Stimulated activated CD4-positive, alpha-beta T cell treated with anti-CD3 and anti-CD28 coated beads, Interleukin-2, amount 100 ng/mL, for 24 hours (primary cell): Measurements from ENCODE around the gene PTPRN2.
"Not testable (repeated sequence)": the region's sequence is repeated elsewhere in the genome, so short reads cannot be mapped to it uniquely, and the experiment has no call there.

Experiments
- DNase-seq, 2 donors: peaks; one replicate each; pipeline ENCODE4 v3.0.0-alpha.2; 2020

The PTPRN2 gene

GRCh38 chr7:157593541-157593940 lies 994.1 kb downstream of the PTPRN2 start:
- DNase-seq, result no peak

GRCh38 chr7:157592636-157593320 lies 994.8 kb downstream of the PTPRN2 start:
- DNase-seq, result not testable (repeated sequence)

GRCh38 chr7:157590526-157590925 lies 997.1 kb downstream of the PTPRN2 start:
- DNase-seq, result no peak

GRCh38 chr7:157589680-157590079 lies 997.9 kb downstream of the PTPRN2 start:
- DNase-seq, result no peak

- DNase-seq, result no peak
Measured at GRCh38 chr7:157587805-157588560, 999.6 kb downstream of the PTPRN2 start.

GRCh38 chr7:157587051-157587804 lies 1000.4 kb downstream of the PTPRN2 start:
- no peak for DNase-seq

- DNase-seq, result no peak
Measured at GRCh38 chr7:157586426-157586955, 1001.1 kb downstream of the PTPRN2 start.

GRCh38 chr7:157585113-157585861 lies 1002.3 kb downstream of the PTPRN2 start:
- DNase-seq, result no peak

- DNase-seq, result no peak
Measured at GRCh38 chr7:157584420-157584819, 1003.2 kb downstream of the PTPRN2 start.

GRCh38 chr7:157581740-157582139 lies 1005.9 kb downstream of the PTPRN2 start:
- no peak for DNase-seq

GRCh38 chr7:157580324-157580723 lies 1007.3 kb downstream of the PTPRN2 start:
- DNase-seq, result no peak

GRCh38 chr7:157579425-157579824 lies 1008.2 kb downstream of the PTPRN2 start:
- DNase-seq, result no peak

- DNase-seq, result no peak
Measured at GRCh38 chr7:157577796-157578339, 1009.8 kb downstream of the PTPRN2 start.

- no peak for DNase-seq
Measured at GRCh38 chr7:157577061-157577460, 1010.6 kb downstream of the PTPRN2 start.

- peak; percentile 54 to 66 for DNase-seq
Measured at GRCh38 chr7:157576415-157576814, 1011.2 kb downstream of the PTPRN2 start.

- DNase-seq, result no peak
Measured at GRCh38 chr7:157575777-157576176, 1011.8 kb downstream of the PTPRN2 start.

GRCh38 chr7:157574914-157575586 lies 1012.6 kb downstream of the PTPRN2 start:
- DNase-seq, result no peak

GRCh38 chr7:157574120-157574825 lies 1013.4 kb downstream of the PTPRN2 start:
- DNase-seq, result peak in 1 of 2 donors; percentile 9

- no peak for DNase-seq
Measured at GRCh38 chr7:157573244-157573643, 1014.4 kb downstream of the PTPRN2 start.

GRCh38 chr7:157572622-157573021 lies 1015.0 kb downstream of the PTPRN2 start:
- no peak for DNase-seq
